WERI-Rb-1 (cell line): Measurements from ENCODE around the gene CEP44.
A peak's percentile ranks its signal among the peaks of the same experiment; 100 is the strongest.

Experiments used
- DNase-seq: peaks from one replicate; pipeline ENCODE4 v3.0.0-alpha.2; 2020
- H3K27ac ChIP-seq: fragments of 250-450 bp; sonication (Bioruptor Pico); 2 replicates; pipeline ENCODE4 v1.5.1; 2020; ENCODE audit warnings: mild to moderate bottlenecking, moderate library complexity
- H3K27me3 ChIP-seq: fragments of 250-450 bp; sonication (Bioruptor Pico); 2 replicates; pipeline ENCODE4 v1.5.1; 2021; ENCODE audit warnings: mild to moderate bottlenecking, low read depth, moderate library complexity; ENCODE audit not compliant: insufficient read depth, severe bottlenecking
- H3K36me3 ChIP-seq: fragments of 250-450 bp; sonication (Bioruptor Pico); 2 replicates; pipeline ENCODE4 v1.5.1; 2020; ENCODE audit warnings: mild to moderate bottlenecking, moderate library complexity
- H3K4me3 ChIP-seq: 2 replicates; pipeline ENCODE4 v1.5.1; 2011; ENCODE audit warnings: low read depth, mild to moderate bottlenecking, control low read depth, low read length
- H3K9me3 ChIP-seq: fragments of 250-450 bp; sonication (Bioruptor Pico); 2 replicates; pipeline ENCODE4 v1.5.1; 2021; ENCODE audit warnings: mild to moderate bottlenecking, moderate library complexity; ENCODE audit not compliant: severe bottlenecking
- CTCF ChIP-seq: IDR thresholded peaks from 2 replicates; pipeline ENCODE4 v1.5.1; 2011; ENCODE audit warnings: low read depth, mild to moderate bottlenecking, control low read depth, inconsistent platforms, low read length

Gene CEP44

GRCh38 chr4:174279433-174280155 lies 4.1 kb upstream of the CEP44 start:
- H3K27me3 ChIP-seq = no peaks in the 10 kb centered on the region
- no peak for TF ChIP-seq CTCF
- DNase-seq = no peak
- H3K27ac ChIP-seq = no peak overlapping the region
- no peaks in the 10 kb centered on the region for H3K9me3 ChIP-seq
- H3K4me3 ChIP-seq = no peak overlapping the region
- H3K36me3 ChIP-seq = peaks cover 3% of the 10 kb centered on the region

- no peak overlapping the region for H3K4me3 ChIP-seq
- H3K27me3 ChIP-seq = no peaks in the 10 kb centered on the region
- peaks cover 3% of the 10 kb centered on the region for H3K36me3 ChIP-seq
- H3K27ac ChIP-seq = no peak overlapping the region
- H3K9me3 ChIP-seq = no peaks in the 10 kb centered on the region
- TF ChIP-seq CTCF = no peak
- DNase-seq = no peak
Observed at GRCh38 chr4:174281182-174281737, 2.5 kb upstream of the CEP44 start.

GRCh38 chr4:174281901-174282300 lies 1.8 kb upstream of the CEP44 start:
- no peaks in the 10 kb centered on the region for H3K27me3 ChIP-seq
- no peak overlapping the region for H3K27ac ChIP-seq
- no peak for TF ChIP-seq CTCF
- H3K9me3 ChIP-seq = no peaks in the 10 kb centered on the region
- no peak for DNase-seq
- no peak overlapping the region for H3K4me3 ChIP-seq
- peaks cover 3% of the 10 kb centered on the region for H3K36me3 ChIP-seq

GRCh38 chr4:174282836-174283506 lies 740 bp upstream of the CEP44 start:
- H3K4me3 ChIP-seq = peak overlapping the region; percentile 84
- peak overlapping the region; percentile 100 for H3K27ac ChIP-seq
- peaks cover 3% of the 10 kb centered on the region for H3K36me3 ChIP-seq
- H3K27me3 ChIP-seq = no peaks in the 10 kb centered on the region
- peak; percentile 85 for DNase-seq
- H3K9me3 ChIP-seq = no peaks in the 10 kb centered on the region
- no peak for TF ChIP-seq CTCF

- DNase-seq = no peak
- peak overlapping the region; percentile 100 for H3K27ac ChIP-seq
Observed at GRCh38 chr4:174284487-174284886, 776 bp downstream of the CEP44 start.

More at GRCh38 chr4:174284487-174284886, 776 bp downstream of the CEP44 start:
- peaks cover 3% of the 10 kb centered on the region for H3K36me3 ChIP-seq
- no peak for TF ChIP-seq CTCF
- no peaks in the 10 kb centered on the region for H3K27me3 ChIP-seq
- no peaks in the 10 kb centered on the region for H3K9me3 ChIP-seq
- H3K4me3 ChIP-seq = peak overlapping the region; percentile 84
